Heart left ventricle (tissue), 13 donors: ENCODE data around the gene CIB4.

ENCODE experiments used
- POLR2A ChIP-seq, 2 donors: fragments of 450-650 bp; IDR thresholded peaks; one replicate each; pipeline ENCODE4 v1.6.1; 2017; ENCODE audit warnings: antibody characterized with exemption in 2 of 2, mild to moderate bottlenecking in 2 of 2, moderate library complexity in 2 of 2
- TF ChIP-seq, protein P1 (sequence below), 12 donors: fragments of 200-600 bp; sonication (generic) in 4 of 12; IDR thresholded peaks; one replicate each; pipeline versions ENCODE4 v1.5.0 to v1.8.0; 2018 to 2022; ENCODE audit warnings: antibody characterized with exemption in 12 of 12, mild to moderate bottlenecking in 5 of 12
- donor health status: ischemic (EF 13 %, LVEDD 7.1; RV severe dilation, severe dysfunction).
- donor health status: DM: no; HTN: yes; CAD: no.
- donor health status: DM: no; HTN: no; CAD: no.
- donor health status: ischemic (EF 25% LVEDD 6.9; RV normal size, moderate dysfunction).
- donor health status: ischemic (EF 25% LVEDD 5.7; RV mildly dilated, moderate dysfunction).
- donor health status: ischemic (EF 35%, LVEDD 5.7; RV mildly dilated, moderate dysfunction).
- donor health status: nonischemic (EF 11% LVEDD 7.7; RV severe dilation, severe dysfunction).
- donor health status: DM: yes; HTN: yes; CAD: no.
- donor health status: PGD.
- donor health status: ischemic (EF 29% LVEDD 5.4; RV normal size, mild dysfunction).
- donor health status: nonischemic (EF 23%, LVEDD 6.1; RV moderate dilation, normal function).

DNA sequence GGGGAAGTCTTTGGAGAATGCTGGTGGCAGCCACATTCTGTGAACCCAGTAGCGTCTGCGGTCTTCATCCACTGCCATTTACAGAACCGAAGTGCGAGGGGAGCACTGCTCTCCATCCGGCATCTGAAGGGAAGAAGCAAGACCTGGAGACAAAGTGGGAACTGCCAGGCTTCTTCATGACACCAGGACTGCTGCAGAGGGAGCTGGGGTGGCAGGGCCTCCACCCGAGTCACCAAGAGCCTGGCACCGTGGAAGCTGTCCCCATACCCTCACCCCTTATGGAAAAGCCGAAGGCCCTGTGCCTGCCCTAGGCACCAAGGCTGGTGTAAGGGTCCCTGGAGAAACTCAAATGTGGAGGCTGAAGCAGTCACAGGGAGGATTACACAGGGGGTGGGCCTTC lies 79.8 kb downstream of the CIB4 start:
- TF ChIP-seq, protein P1, sequence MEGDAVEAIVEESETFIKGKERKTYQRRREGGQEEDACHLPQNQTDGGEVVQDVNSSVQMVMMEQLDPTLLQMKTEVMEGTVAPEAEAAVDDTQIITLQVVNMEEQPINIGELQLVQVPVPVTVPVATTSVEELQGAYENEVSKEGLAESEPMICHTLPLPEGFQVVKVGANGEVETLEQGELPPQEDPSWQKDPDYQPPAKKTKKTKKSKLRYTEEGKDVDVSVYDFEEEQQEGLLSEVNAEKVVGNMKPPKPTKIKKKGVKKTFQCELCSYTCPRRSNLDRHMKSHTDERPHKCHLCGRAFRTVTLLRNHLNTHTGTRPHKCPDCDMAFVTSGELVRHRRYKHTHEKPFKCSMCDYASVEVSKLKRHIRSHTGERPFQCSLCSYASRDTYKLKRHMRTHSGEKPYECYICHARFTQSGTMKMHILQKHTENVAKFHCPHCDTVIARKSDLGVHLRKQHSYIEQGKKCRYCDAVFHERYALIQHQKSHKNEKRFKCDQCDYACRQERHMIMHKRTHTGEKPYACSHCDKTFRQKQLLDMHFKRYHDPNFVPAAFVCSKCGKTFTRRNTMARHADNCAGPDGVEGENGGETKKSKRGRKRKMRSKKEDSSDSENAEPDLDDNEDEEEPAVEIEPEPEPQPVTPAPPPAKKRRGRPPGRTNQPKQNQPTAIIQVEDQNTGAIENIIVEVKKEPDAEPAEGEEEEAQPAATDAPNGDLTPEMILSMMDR (IDR thresholded peaks at IDR 0.05): no peak
- no peak for TF ChIP-seq POLR2A (IDR thresholded peaks at IDR 0.05)
